ENCODE data around the gene SEZ6. TPM values are rescaled to one million over a fixed set of nuclear protein-coding genes. Genes with fewer than 3 reads are reported as not detected.

Gene SEZ6
- total and polyA plus RNA-seq, 2 of the 4 experiments (the other 2 are of a cell fraction): not detected

GRCh38 chr17:29038085-29038795 is 32.4 kb upstream of the SEZ6 start:
- TF ChIP-seq RFX5 (IDR thresholded peaks at IDR 0.05; ENCODE audit: low read depth, low read length): no peak
- TF ChIP-seq MXI1 (IDR thresholded peaks at IDR 0.05; ENCODE audit: borderline replicate concordance, low read depth, low read length): no peak
- no peak for TF ChIP-seq RAD21 (IDR thresholded peaks at IDR 0.05; ENCODE audit: low read length)
- no peak for TF ChIP-seq NFE2L2 (IDR thresholded peaks at IDR 0.05; ENCODE audit: low read depth, low read length)
- TF ChIP-seq, protein P1, sequence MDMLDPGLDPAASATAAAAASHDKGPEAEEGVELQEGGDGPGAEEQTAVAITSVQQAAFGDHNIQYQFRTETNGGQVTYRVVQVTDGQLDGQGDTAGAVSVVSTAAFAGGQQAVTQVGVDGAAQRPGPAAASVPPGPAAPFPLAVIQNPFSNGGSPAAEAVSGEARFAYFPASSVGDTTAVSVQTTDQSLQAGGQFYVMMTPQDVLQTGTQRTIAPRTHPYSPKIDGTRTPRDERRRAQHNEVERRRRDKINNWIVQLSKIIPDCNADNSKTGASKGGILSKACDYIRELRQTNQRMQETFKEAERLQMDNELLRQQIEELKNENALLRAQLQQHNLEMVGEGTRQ (IDR thresholded peaks at IDR 0.05; ENCODE audit: low read depth, low read length): no peak
- no peak for TF ChIP-seq SMC3 (IDR thresholded peaks at IDR 0.05; ENCODE audit: low read depth, low read length)
- TF ChIP-seq RCOR1 (IDR thresholded peaks at IDR 0.05; ENCODE audit: insufficient replicate concordance, low read length): no peak
- no peak for TF ChIP-seq MAZ (IDR thresholded peaks at IDR 0.05; ENCODE audit: borderline replicate concordance, low read depth, low read length)
- no peak for TF ChIP-seq BHLHE40 (IDR thresholded peaks at IDR 0.05; ENCODE audit: low read depth, low read length)
- TF ChIP-seq MAFK (IDR thresholded peaks at IDR 0.05; ENCODE audit: low read depth, low read length): no peak
- no peak for TF ChIP-seq FOS (IDR thresholded peaks at IDR 0.05; ENCODE audit: low read depth, low read length)
- no peak for TF ChIP-seq POLR2A (IDR thresholded peaks at IDR 0.05; ENCODE audit: low read depth, low read length)
- TF ChIP-seq, protein P2, sequence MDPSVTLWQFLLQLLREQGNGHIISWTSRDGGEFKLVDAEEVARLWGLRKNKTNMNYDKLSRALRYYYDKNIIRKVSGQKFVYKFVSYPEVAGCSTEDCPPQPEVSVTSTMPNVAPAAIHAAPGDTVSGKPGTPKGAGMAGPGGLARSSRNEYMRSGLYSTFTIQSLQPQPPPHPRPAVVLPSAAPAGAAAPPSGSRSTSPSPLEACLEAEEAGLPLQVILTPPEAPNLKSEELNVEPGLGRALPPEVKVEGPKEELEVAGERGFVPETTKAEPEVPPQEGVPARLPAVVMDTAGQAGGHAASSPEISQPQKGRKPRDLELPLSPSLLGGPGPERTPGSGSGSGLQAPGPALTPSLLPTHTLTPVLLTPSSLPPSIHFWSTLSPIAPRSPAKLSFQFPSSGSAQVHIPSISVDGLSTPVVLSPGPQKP (IDR thresholded peaks at IDR 0.05; ENCODE audit: borderline replicate concordance, low read depth, low read length): no peak
- TF ChIP-seq CEBPB (IDR thresholded peaks at IDR 0.05; ENCODE audit: low read depth, low read length): no peak
- TF ChIP-seq CHD1 (IDR thresholded peaks at IDR 0.05; ENCODE audit: low read depth, low read length): no peak
- no peak for TF ChIP-seq CTCF (conservative IDR thresholded peaks at IDR 0.05; ENCODE audit: low read depth, low read length)
- Histone ChIP-seq H2BK5ac (ENCODE audit: low read depth, low read length, poor library complexity, severe bottlenecking) (no peak overlapping the region), H2AFZ (replicated peaks; ENCODE audit: low read length, poor library complexity) (no peak overlapping the region), H2AK5ac (ENCODE audit: low read depth, low read length) (no peak overlapping the region), H4K8ac (ENCODE audit: low read depth in 2 of 2, low read length in 2 of 2) (no peak overlapping the region), H4K5ac (ENCODE audit: low read depth, low read length) (no peak overlapping the region), H3K56ac (ENCODE audit: extremely low read depth, insufficient read depth, low read length) (no peak overlapping the region), H2BK15ac (ENCODE audit: low read depth, low read length) (no peak overlapping the region), H4K91ac (ENCODE audit: insufficient read depth, low read depth, low read length) (no peak overlapping the region), H3K18ac (ENCODE audit: low read depth, low read length) (no peak overlapping the region), H2AK9ac (replicated peaks; ENCODE audit: low read depth, low read length, poor library complexity) (no peak overlapping the region), H3K23ac (ENCODE audit: low read depth, low read length) (no peak overlapping the region), H3K4me3 (ENCODE audit: insufficient read depth, low read depth, low read length) (no peak overlapping the region), H3K4me1 (ENCODE audit: control insufficient read depth, insufficient read depth, low read length) (no peaks in the 10 kb centered on the region), H3K36me3 (ENCODE audit: control insufficient read depth, insufficient read depth, low read length) (no peaks in the 10 kb centered on the region), H3K27ac (ENCODE audit: insufficient read depth, low read length) (no peak overlapping the region), H3K4ac (ENCODE audit: low read depth, low read length) (no peak overlapping the region), H3K9me3 (ENCODE audit: control insufficient read depth, insufficient read depth, low read length) (peaks cover 20% of the 10 kb centered on the region), H3K14ac (replicated peaks; ENCODE audit: low read depth, low read length) (no peak overlapping the region), H2BK120ac (ENCODE audit: low read depth, low read length) (no peak overlapping the region), H2BK20ac (ENCODE audit: low read depth, low read length) (no peak overlapping the region), H3K4me2 (ENCODE audit: low read depth, low read length) (no peak overlapping the region), H3K79me1 (ENCODE audit: low read depth in 1 of 2, low read length in 2 of 2) (no peaks in the 10 kb centered on the region), H4K20me1 (ENCODE audit: insufficient read depth, low read length) (no peaks in the 10 kb centered on the region), H3K9ac (ENCODE audit: low read depth, low read length) (no peak overlapping the region), H3K9me1 (ENCODE audit: insufficient read depth, low read length) (no peaks in the 10 kb centered on the region), H3K27me3 (ENCODE audit: control insufficient read depth, insufficient read depth, low read length) (peaks cover 47% of the 10 kb centered on the region)
- in situ Hi-C loops (cut with MboI; ENCODE audit: low sequenced_read_pairs): no loop called here
- dilution Hi-C loops (cut with HindIII; ENCODE audit: low sequenced_read_pairs, unreplicated experiment): no loop called here
- intact Hi-C loops (cut with micrococcal nuclease): no loop called here
- BruUV-seq (replicated peaks): no TSS peak
- no peak for DNase-seq
- whole genome bisulfite sequencing, 2 experiments (ENCODE audit: extremely low coverage in 2 of 2, insufficient read length in 1 of 2): 17% methylated on average over 7 of the region's 15 CpGs; no CpG with 5 or more reads in 1 of the 2 experiments
- no peak for ATAC-seq (ENCODE audit: low read depth)
- POLR2A ChIA-PET (ENCODE audit: unreplicated experiment): no interaction called here
- CTCF ChIA-PET: interaction anchor here (0.6 kb wide), 2 partner anchors 313 to 1258 kb away, joined by 3 read pairs; no protein-coding TSS in a partner anchor
